ENCODE results near the gene GOLGA7B.
"Not testable (repeated sequence)": the region's sequence is repeated elsewhere in the genome, so short reads cannot be mapped to it uniquely, and the experiment has no call there.

GOLGA7B gene

DNA sequence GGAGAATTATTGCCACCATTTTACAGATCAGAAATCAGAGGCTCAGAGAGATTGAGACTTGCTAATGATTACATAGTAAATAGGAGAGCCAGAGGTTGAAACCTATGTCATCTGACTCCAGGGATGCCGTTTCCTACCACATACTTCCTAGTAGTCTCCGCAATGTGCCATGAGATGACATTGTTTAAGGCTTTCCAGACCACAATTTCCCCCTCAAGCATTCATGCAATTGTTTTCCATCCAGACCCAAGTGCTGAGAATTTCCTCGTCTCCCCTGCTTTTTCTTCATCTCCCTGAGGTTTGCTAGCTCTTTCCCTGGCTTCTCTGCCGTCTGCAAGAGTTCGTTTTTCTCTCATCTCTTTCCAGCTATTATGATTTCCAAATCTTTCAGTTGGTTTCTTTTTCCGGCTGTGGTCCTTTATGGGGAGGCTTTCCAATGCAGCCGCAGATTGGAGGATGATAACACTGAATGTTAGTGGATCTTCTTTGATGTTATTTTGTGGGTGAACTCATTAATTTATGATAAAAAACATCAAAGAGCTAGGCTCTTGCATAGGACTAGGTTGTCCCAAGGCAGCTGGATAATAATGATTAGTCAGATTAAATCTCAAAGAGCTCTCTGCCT, 6.9 kb upstream of the GOLGA7B start:
- H3K4me3 ChIP-seq (ENCODE audit: low read depth, low read length) = no peak overlapping the region
- in situ Hi-C loops (cut with HindIII; ENCODE audit: low sequenced_read_pairs) = no loop called here
- no peak for DNase-seq (ENCODE audit: low read depth)
- TF ChIP-seq, protein P1, sequence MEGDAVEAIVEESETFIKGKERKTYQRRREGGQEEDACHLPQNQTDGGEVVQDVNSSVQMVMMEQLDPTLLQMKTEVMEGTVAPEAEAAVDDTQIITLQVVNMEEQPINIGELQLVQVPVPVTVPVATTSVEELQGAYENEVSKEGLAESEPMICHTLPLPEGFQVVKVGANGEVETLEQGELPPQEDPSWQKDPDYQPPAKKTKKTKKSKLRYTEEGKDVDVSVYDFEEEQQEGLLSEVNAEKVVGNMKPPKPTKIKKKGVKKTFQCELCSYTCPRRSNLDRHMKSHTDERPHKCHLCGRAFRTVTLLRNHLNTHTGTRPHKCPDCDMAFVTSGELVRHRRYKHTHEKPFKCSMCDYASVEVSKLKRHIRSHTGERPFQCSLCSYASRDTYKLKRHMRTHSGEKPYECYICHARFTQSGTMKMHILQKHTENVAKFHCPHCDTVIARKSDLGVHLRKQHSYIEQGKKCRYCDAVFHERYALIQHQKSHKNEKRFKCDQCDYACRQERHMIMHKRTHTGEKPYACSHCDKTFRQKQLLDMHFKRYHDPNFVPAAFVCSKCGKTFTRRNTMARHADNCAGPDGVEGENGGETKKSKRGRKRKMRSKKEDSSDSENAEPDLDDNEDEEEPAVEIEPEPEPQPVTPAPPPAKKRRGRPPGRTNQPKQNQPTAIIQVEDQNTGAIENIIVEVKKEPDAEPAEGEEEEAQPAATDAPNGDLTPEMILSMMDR (IDR thresholded peaks at IDR 0.05; ENCODE audit: low read depth, low read length, missing control alignments) = no peak

DNA sequence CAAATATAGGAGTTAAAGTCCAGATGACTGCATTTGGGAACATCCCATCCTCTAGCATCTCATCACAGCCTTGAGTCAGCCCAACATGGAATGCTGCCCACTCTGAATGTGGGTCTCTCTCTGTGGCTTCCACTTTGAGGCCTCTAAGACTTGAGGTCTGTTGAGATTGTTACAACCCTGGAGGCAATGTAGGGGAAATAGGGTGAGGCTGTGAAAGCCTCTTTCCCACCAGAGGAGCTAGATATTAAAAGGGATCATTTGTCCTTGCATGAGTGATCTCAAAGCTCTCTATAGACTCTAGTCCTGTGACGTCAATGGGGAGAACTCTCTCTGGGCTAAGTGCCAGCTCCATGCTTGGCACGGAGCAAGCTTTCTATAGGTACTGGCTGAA, 6.4 kb upstream of the GOLGA7B start:
- TF ChIP-seq, protein P1 (IDR thresholded peaks at IDR 0.05; ENCODE audit: low read depth, low read length, missing control alignments) = no peak
- no peak for DNase-seq (ENCODE audit: low read depth)
- H3K4me3 ChIP-seq (ENCODE audit: low read depth, low read length) = no peak overlapping the region
- in situ Hi-C loops (cut with HindIII; ENCODE audit: low sequenced_read_pairs) = no loop called here

DNA sequence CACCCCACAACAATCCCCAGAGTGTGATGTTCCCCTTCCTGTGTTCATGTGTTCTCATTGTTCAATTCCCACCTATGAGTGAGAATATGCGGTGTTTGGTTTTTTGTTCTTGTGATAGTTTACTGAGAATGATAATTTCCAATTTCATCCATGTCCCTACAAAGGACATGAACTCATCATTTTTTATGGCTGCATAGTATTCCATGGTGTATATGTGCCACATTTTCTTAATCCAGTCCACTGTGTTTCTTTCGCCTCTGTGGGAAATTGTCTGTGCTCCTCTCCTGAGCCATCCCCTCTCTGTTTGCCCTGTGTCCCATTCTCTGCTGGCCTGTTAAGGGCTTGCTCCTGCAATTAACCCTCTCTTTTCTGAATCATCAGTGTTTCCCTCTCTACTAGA, 5.7 kb upstream of the GOLGA7B start:
- DNase-seq (ENCODE audit: low read depth); in situ Hi-C loops (cut with HindIII; ENCODE audit: low sequenced_read_pairs); H3K4me3 ChIP-seq (ENCODE audit: low read depth, low read length): not testable (repeated sequence)

DNA sequence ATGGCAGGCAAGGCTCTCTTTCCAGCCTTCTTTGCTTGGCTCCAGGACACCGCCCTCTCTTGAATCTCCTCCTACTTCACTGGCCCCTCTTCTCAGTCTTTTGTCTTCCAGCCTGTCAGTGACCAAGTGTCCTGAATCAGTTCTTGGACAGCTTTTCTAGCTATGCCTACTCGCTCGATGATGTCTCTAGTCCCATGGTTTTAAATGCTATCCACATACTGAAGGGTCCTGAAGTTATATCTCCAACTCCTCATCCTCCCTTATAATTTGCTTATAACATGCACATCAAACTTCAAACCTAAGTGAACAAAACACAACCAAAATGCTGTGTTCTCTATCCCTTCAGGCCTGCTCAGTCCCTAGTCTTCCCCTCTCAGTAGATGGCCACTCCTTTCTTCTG, 5.0 kb upstream of the GOLGA7B start:
- no peak overlapping the region for H3K4me3 ChIP-seq (ENCODE audit: low read depth, low read length)
- in situ Hi-C loops (cut with HindIII; ENCODE audit: low sequenced_read_pairs) = no loop called here
- DNase-seq (ENCODE audit: low read depth) = no peak
- TF ChIP-seq, protein P1 (IDR thresholded peaks at IDR 0.05; ENCODE audit: low read depth, low read length, missing control alignments) = no peak

DNA sequence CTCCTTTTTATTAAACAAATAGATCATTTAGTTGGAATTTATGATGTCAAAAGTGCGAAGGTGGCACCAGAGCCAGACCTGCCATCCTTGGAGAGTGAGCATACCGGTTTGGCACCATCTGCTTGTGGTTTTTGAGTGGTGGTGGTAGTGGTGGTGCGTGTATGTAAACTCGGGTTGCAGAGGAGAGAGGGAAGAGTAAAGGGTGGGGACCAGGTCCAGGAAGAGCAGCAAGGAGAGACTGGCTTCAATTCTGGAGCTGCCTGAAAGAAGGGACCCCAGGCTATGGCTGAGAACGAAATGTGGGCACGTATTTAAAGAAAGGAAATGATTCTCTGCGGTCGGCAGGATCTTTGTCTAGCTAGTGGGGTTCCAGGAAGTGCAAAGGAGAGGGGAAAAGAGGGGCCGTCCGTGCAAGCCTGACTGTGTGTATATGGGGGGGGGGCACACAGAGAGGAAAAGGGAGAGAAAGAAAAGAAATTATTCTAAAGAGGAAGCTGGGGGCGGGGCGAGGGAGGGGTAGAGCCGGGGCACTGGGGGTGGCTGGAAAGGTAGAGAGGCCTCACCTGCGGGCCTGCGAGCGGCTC, 448 bp upstream of the GOLGA7B start:
- no peak for DNase-seq (ENCODE audit: low read depth)
- TF ChIP-seq, protein P1 (IDR thresholded peaks at IDR 0.05; ENCODE audit: low read depth, low read length, missing control alignments) = no peak
- H3K4me3 ChIP-seq (ENCODE audit: low read depth, low read length) = peak overlapping the region; percentile 18
- in situ Hi-C loops (cut with HindIII; ENCODE audit: low sequenced_read_pairs) = no loop called here

DNA sequence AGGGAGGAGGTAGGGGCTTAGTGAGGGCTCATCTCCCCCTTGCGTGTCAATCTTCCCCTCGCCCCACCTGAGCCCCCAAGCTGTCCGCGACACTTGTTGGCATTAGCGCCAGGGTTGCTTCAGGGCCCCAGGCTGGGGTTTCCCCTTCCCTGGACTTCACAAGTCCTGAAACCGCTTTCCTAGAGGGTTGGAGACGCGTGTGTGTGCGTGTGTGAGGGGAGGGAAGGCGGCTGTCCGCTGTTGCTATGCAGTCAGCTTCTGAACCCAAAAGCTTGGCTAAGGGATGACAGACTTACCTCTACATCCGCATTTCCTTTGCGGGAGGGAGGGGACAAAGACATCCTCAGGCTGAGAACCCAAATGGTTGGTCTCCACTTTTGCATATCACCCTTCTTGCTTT, 803 bp downstream of the GOLGA7B start:
- TF ChIP-seq, protein P1 (IDR thresholded peaks at IDR 0.05; ENCODE audit: low read depth, low read length, missing control alignments) = no peak
- H3K4me3 ChIP-seq (ENCODE audit: low read depth, low read length) = no peak overlapping the region
- in situ Hi-C loops (cut with HindIII; ENCODE audit: low sequenced_read_pairs) = no loop called here
- DNase-seq (ENCODE audit: low read depth) = no peak

DNA sequence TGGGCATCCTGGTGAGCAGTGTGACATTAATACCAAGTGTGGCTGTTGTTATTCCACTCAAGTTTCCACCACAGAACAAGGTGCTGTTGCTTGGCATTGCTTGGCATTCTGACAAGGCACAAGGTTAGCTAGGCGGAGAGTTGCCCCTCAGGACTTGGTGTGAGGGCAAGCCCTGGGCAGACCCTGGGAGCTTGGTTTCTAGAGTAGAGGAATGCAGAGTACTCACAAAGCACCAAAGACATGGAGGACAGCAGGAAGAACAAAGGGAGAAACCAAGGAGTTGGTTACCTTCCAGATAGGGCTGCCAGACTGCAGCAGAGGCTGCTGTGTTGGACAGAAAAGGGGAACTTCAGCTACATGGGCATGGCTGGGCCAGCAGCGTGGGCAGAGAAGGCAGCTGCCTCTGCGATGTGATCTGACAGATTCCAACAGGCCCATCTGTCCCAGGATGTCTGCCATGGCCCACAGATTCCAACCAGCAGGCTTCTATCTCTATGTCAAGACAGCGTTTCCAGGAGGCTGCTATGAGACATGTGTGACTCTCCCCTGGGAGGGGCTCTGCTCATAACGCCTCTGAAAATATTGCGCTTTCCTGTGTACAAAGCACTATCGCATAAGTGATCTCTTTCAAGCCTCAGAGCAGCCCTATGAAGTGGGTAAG, 1.8 kb downstream of the GOLGA7B start:
- no peak for DNase-seq (ENCODE audit: low read depth)
- no peak overlapping the region for H3K4me3 ChIP-seq (ENCODE audit: low read depth, low read length)
- in situ Hi-C loops (cut with HindIII; ENCODE audit: low sequenced_read_pairs) = no loop called here
- TF ChIP-seq, protein P1 (IDR thresholded peaks at IDR 0.05; ENCODE audit: low read depth, low read length, missing control alignments) = no peak
